Adipocyte (in vitro differentiated cells): ENCODE data around the gene OR2L5.

ENCODE experiments used
- DNase-seq: peaks from one replicate; pipeline ENCODE4 v3.0.0-alpha.2; 2015; ENCODE audit warnings: low read depth
- H3K27me3 ChIP-seq: replicated peaks from 2 replicates; pipeline ENCODE4 v1.7.0; 2013; ENCODE audit warnings: mild to moderate bottlenecking, low read length, moderate library complexity; ENCODE audit not compliant: control insufficient read depth, insufficient read depth
- H3K36me3 ChIP-seq: 2 replicates; pipeline ENCODE4 v1.7.0; 2013; ENCODE audit warnings: low read length, mild to moderate bottlenecking, moderate library complexity; ENCODE audit not compliant: control insufficient read depth, insufficient read depth, severe bottlenecking
- H3K4me1 ChIP-seq: 2 replicates; pipeline ENCODE4 v1.7.0; 2013; ENCODE audit warnings: mild to moderate bottlenecking, low read length, moderate library complexity; ENCODE audit not compliant: control insufficient read depth, insufficient read depth
- H3K4me3 ChIP-seq: 2 replicates; pipeline ENCODE4 v1.7.0; 2013; ENCODE audit warnings: mild to moderate bottlenecking, low read length, moderate library complexity
- H3K9ac ChIP-seq: 2 replicates; pipeline ENCODE4 v1.7.0; 2013; ENCODE audit warnings: mild to moderate bottlenecking, low read length, moderate library complexity
- H3K9me3 ChIP-seq: 2 replicates; pipeline ENCODE4 v1.7.0; 2013; ENCODE audit warnings: mild to moderate bottlenecking, low read length, moderate library complexity; ENCODE audit not compliant: control insufficient read depth

Gene OR2L5

GRCh38 chr1:248013229-248013710 is at the start of gene OR2L5:
Gene OR2L5, plus strand, starts transcription at chr1:248013660. Its CDS starts 8,288 bp downstream, at chr1:248021948.
- Histone ChIP-seq H3K9ac (no peak within 1 kb of the TSS), H3K27me3 (no peaks in the 10 kb centered on the region), H3K36me3 (no peaks in the 10 kb centered on the region), H3K4me1 (no peaks in the 10 kb centered on the region), H3K9me3 (peaks cover 14% of the 10 kb centered on the region), H3K4me3 (no peak within 1 kb of the TSS)
- DNase-seq: no peak

- no peak within 1 kb of the TSS for H3K9ac ChIP-seq
- H3K36me3 ChIP-seq: no peaks in the 10 kb centered on the region
- DNase-seq: no peak
- no peaks in the 10 kb centered on the region for H3K9me3 ChIP-seq
- H3K4me3 ChIP-seq: no peak within 1 kb of the TSS
- no peaks in the 10 kb centered on the region for H3K4me1 ChIP-seq
- H3K27me3 ChIP-seq: no peaks in the 10 kb centered on the region
These were observed 48.5 kb upstream of the OR2L5 start, which contains the start of gene OR2AK2 for GRCh38 chr1:247964933-247965332. Gene OR2AK2, plus strand, starts transcription at chr1:247965233. Its CDS starts 144 bp downstream, at chr1:247965377.

- H3K4me1 ChIP-seq: no peaks in the 10 kb centered on the region
- H3K9me3 ChIP-seq: no peaks in the 10 kb centered on the region
- H3K27me3 ChIP-seq: no peaks in the 10 kb centered on the region
- H3K4me3 ChIP-seq: no peak overlapping the region
- H3K36me3 ChIP-seq: no peaks in the 10 kb centered on the region
- no peak for DNase-seq
- no peak overlapping the region for H3K9ac ChIP-seq
These were observed 46.8 kb upstream of the OR2L5 start for GRCh38 chr1:247966532-247967204.

- Histone ChIP-seq H3K9ac (no peak overlapping the region), H3K9me3 (peaks cover 5% of the 10 kb centered on the region), H3K27me3 (no peaks in the 10 kb centered on the region), H3K4me1 (no peaks in the 10 kb centered on the region), H3K4me3 (no peak overlapping the region), H3K36me3 (no peaks in the 10 kb centered on the region)
- DNase-seq: no peak
These were observed 20.5 kb upstream of the OR2L5 start for GRCh38 chr1:247992986-247993385.

- Histone ChIP-seq H3K9me3 (no peaks in the 10 kb centered on the region), H3K4me1 (no peaks in the 10 kb centered on the region), H3K27me3 (no peaks in the 10 kb centered on the region), H3K36me3 (no peaks in the 10 kb centered on the region), H3K4me3 (no peak overlapping the region), H3K9ac (no peak overlapping the region)
- no peak for DNase-seq
These were observed 14.6 kb upstream of the OR2L5 start for GRCh38 chr1:247998811-247999210.

GRCh38 chr1:248000169-248000568 is 13.3 kb upstream of the OR2L5 start:
- Histone ChIP-seq H3K27me3 (no peaks in the 10 kb centered on the region), H3K4me1 (no peaks in the 10 kb centered on the region), H3K36me3 (no peaks in the 10 kb centered on the region), H3K9ac (no peak overlapping the region), H3K9me3 (no peaks in the 10 kb centered on the region), H3K4me3 (no peak overlapping the region)
- DNase-seq: no peak

- no peak for DNase-seq
- H3K27me3 ChIP-seq: no peaks in the 10 kb centered on the region
- no peaks in the 10 kb centered on the region for H3K4me1 ChIP-seq
- no peak overlapping the region for H3K9ac ChIP-seq
- H3K9me3 ChIP-seq: peaks cover 14% of the 10 kb centered on the region
- H3K4me3 ChIP-seq: no peak overlapping the region
- H3K36me3 ChIP-seq: no peaks in the 10 kb centered on the region
These were observed 5.7 kb upstream of the OR2L5 start for GRCh38 chr1:248007778-248008177.

GRCh38 chr1:248009681-248010080 is 3.8 kb upstream of the OR2L5 start:
- Histone ChIP-seq H3K9me3 (peaks cover 14% of the 10 kb centered on the region), H3K4me1 (no peaks in the 10 kb centered on the region), H3K36me3 (no peaks in the 10 kb centered on the region), H3K27me3 (no peaks in the 10 kb centered on the region), H3K9ac (no peak overlapping the region), H3K4me3 (no peak overlapping the region)
- no peak for DNase-seq

- Histone ChIP-seq H3K36me3 (no peaks in the 10 kb centered on the region), H3K9me3 (no peaks in the 10 kb centered on the region), H3K9ac (no peak overlapping the region), H3K4me1 (no peaks in the 10 kb centered on the region), H3K27me3 (no peaks in the 10 kb centered on the region), H3K4me3 (no peak overlapping the region)
- no peak for DNase-seq
These were observed 2.3 kb downstream of the OR2L5 start for GRCh38 chr1:248015803-248016202.

- Histone ChIP-seq H3K4me3 (no peak within 1 kb of the TSS), H3K36me3 (no peaks in the 10 kb centered on the region), H3K4me1 (no peaks in the 10 kb centered on the region), H3K27me3 (no peaks in the 10 kb centered on the region), H3K9me3 (peaks cover 4% of the 10 kb centered on the region), H3K9ac (no peak within 1 kb of the TSS)
- no peak for DNase-seq
These were observed 16.3 kb downstream of the OR2L5 start, which contains the start of gene OR2L2 for GRCh38 chr1:248029770-248030169. Gene OR2L2, plus strand, starts transcription at chr1:248030070. Its CDS starts 8,198 bp downstream, at chr1:248038268.

GRCh38 chr1:248045209-248045608 is 31.7 kb downstream of the OR2L5 start:
- peaks cover 4% of the 10 kb centered on the region for H3K9me3 ChIP-seq
- H3K36me3 ChIP-seq: no peaks in the 10 kb centered on the region
- DNase-seq: no peak
- H3K27me3 ChIP-seq: no peaks in the 10 kb centered on the region
- H3K4me3 ChIP-seq: no peak overlapping the region
- H3K4me1 ChIP-seq: no peaks in the 10 kb centered on the region
- H3K9ac ChIP-seq: no peak overlapping the region

- no peak within 1 kb of the TSS for H3K4me3 ChIP-seq
- no peaks in the 10 kb centered on the region for H3K9me3 ChIP-seq
- no peak for DNase-seq
- no peaks in the 10 kb centered on the region for H3K4me1 ChIP-seq
- no peak within 1 kb of the TSS for H3K9ac ChIP-seq
- H3K36me3 ChIP-seq: no peaks in the 10 kb centered on the region
- no peaks in the 10 kb centered on the region for H3K27me3 ChIP-seq
These were observed 33.1 kb downstream of the OR2L5 start, which contains the start of gene OR2L3 for GRCh38 chr1:248046536-248046935. Gene OR2L3, plus strand, starts transcription at chr1:248046836. Its CDS starts 13,846 bp downstream, at chr1:248060682.
